K562 (cell line): ENCODE measurements around the gene CAPN5. TPM values are rescaled to one million over a fixed set of nuclear protein-coding genes. Genes with fewer than 3 reads are reported as not detected.

Experiments
- ATAC-seq: fragments of 200-7000 bp; cut with Tn5 transposase; 3 replicates; pipeline ENCODE4 v1.9.1; 2020; ENCODE audit warnings: moderate library complexity
- BruUV-seq: library from RNA; stranded (reverse); fragments of 400-500 nt; replicated peaks from 2 replicates; lab custom pipeline; 2021; lab: Mats Ljungman, UMichigan
- CTCF ChIA-PET: fragments of 300-600 bp; formaldehyde crosslinking; extraction: SDS; loops from one replicate; lab custom pipeline; 2021; ENCODE audit warnings: low intra/inter-chr PET ratio; lab: Yijun Ruan, JAX
- POLR2A ChIA-PET: fragments of 300-600, 350-650 bp; sonication (Branson Sonifier 250); formaldehyde crosslinking; extraction: SDS; loops from one replicate; lab custom pipeline; 2021; ENCODE audit warnings: antibody characterized with exemption, inconsistent platforms; lab: Yijun Ruan, JAX
- DNase-seq, 4 experiments: peaks; one replicate each; pipeline versions ENCODE4 v3.0.0 to v3.0.0-alpha.2; 2011 to 2018; ENCODE audit warnings: low spot score in 3 of 4, mixed read lengths in 3 of 4; ENCODE audit errors: extremely low read depth in 1 of 4
- FAIRE-seq: peaks from 2 replicates; lab custom pipeline; 2011; peaks lifted over from hg19 to GRCh38; lab: Jason Lieb, UNC
- H2AFZ ChIP-seq: 2 replicates; pipeline ENCODE4 v1.6.0; 2011; ENCODE audit warnings: low read depth, low read length, control low read depth, inconsistent platforms
- H3K27ac ChIP-seq: fragments of 200-600 bp; 3 replicates; pipeline ENCODE4 v1.8.0; 2011; ENCODE audit warnings: low read depth, mild to moderate bottlenecking, control low read depth, inconsistent platforms, low read length, moderate library complexity, mixed read lengths; ENCODE audit errors: extremely low read depth
- H3K27me3 ChIP-seq, 2 experiments: fragments of 300-600 bp in 1 of 2; 2 replicates in 1 of 2; 3 replicates in 1 of 2; pipeline versions ENCODE4 v1.6.0 to v1.8.0; 2011; ENCODE audit warnings: inconsistent platforms in 2 of 2, low read length in 2 of 2, mild to moderate bottlenecking in 1 of 2, mixed read lengths in 1 of 2, moderate library complexity in 1 of 2; ENCODE audit not compliant: control insufficient read depth in 2 of 2, insufficient read depth in 2 of 2
- H3K36me3 ChIP-seq: fragments of 300-600 bp; 3 replicates; pipeline ENCODE4 v1.8.0; 2011; ENCODE audit warnings: mild to moderate bottlenecking, low read length, inconsistent platforms; ENCODE audit not compliant: control insufficient read depth, insufficient read depth
- H3K4me1 ChIP-seq, 2 experiments: fragments of 200-600 bp in 1 of 2; replicated peaks in 1 of 2; 2 replicates in 1 of 2; 3 replicates in 1 of 2; pipeline versions ENCODE4 v1.5.1 to v1.8.0; 2011; ENCODE audit warnings: inconsistent platforms in 2 of 2, low read length in 2 of 2, mild to moderate bottlenecking in 1 of 2, mixed read lengths in 1 of 2, moderate library complexity in 1 of 2; ENCODE audit not compliant: control insufficient read depth in 2 of 2, insufficient read depth in 2 of 2
- H3K4me2 ChIP-seq: 2 replicates; pipeline ENCODE4 v1.6.1; 2011; ENCODE audit warnings: low read length, control low read depth, inconsistent platforms, mixed read lengths; ENCODE audit not compliant: insufficient read depth
- H3K4me3 ChIP-seq: fragments of 200-600 bp; sonication (generic), shearing (Covaris generic); 2 replicates; pipeline ENCODE4 v1.5.1; 2016; ENCODE audit warnings: control low read depth, inconsistent platforms
- H3K79me2 ChIP-seq: fragments of 200-600 bp; 3 replicates; pipeline ENCODE4 v1.8.0; 2011; ENCODE audit warnings: low read length, inconsistent platforms; ENCODE audit not compliant: control insufficient read depth, insufficient read depth
- H3K9ac ChIP-seq, 2 experiments: 2 replicates each; pipeline versions ENCODE4 v1.6.0 to v1.6.1; 2011; ENCODE audit warnings: low read depth in 2 of 2, low read length in 2 of 2, control low read depth in 1 of 2, inconsistent platforms in 1 of 2, mild to moderate bottlenecking in 1 of 2, mixed read lengths in 1 of 2; ENCODE audit not compliant: insufficient read depth in 1 of 2
- H3K9me1 ChIP-seq: one replicate; pipeline ENCODE4 v1.6.0; 2011; ENCODE audit warnings: inconsistent platforms, mild to moderate bottlenecking, low read length, moderate library complexity; ENCODE audit not compliant: control insufficient read depth, insufficient read depth
- H3K9me3 ChIP-seq: replicated peaks from 2 replicates; pipeline ENCODE4 v1.5.1; 2011; ENCODE audit warnings: low read depth, low read length, inconsistent platforms; ENCODE audit not compliant: control insufficient read depth, insufficient read depth
- H4K20me1 ChIP-seq: replicated peaks from 2 replicates; pipeline ENCODE4 v1.6.1; 2011; ENCODE audit warnings: low read length, inconsistent platforms, mixed read lengths; ENCODE audit not compliant: control insufficient read depth, insufficient read depth
- NFXL1 ChIP-seq: fragments of 450-650 bp; formaldehyde crosslinking; IDR thresholded peaks from 2 replicates; pipeline ENCODE4 v1.4.0; 2021; ENCODE audit warnings: mild to moderate bottlenecking
- NR1H2 ChIP-seq: sonication (generic); formaldehyde crosslinking; IDR thresholded peaks from 2 replicates; pipeline ENCODE4 v1.4.0; 2020; ENCODE audit warnings: mild to moderate bottlenecking, missing genetic modification reagents
- STAT5B ChIP-seq: fragments of 250-450 bp; sonication (Bioruptor Pico); IDR thresholded peaks from 2 replicates; pipeline ENCODE4 v1.8.0; 2021; ENCODE audit warnings: mild to moderate bottlenecking, inconsistent platforms
- ZBTB33 ChIP-seq: sonication (generic); formaldehyde crosslinking; IDR thresholded peaks from 2 replicates; pipeline ENCODE4 v1.8.1; 2023; ENCODE audit warnings: mild to moderate bottlenecking, missing genetic modification reagents
- WGBS: fragments of 100-300 bp; shearing (Covaris generic); methylation state at CpG from one replicate; pipeline ENCODE4 v1.1.6; 2016; ENCODE audit warnings: low coverage, mixed read lengths; ENCODE audit not compliant: insufficient coverage; ENCODE audit errors: missing lambda C conversion rate; 5-methylcytosine and 5-hydroxymethylcytosine counted together
- in situ Hi-C: fragments of 300-500 bp; cut with MboI; formaldehyde crosslinking; loops from 4 replicates; pipeline ENCODE4 v1.15.0; 2018; ENCODE audit warnings: inconsistent platforms, mixed read lengths
- intact Hi-C: fragments of 100-400 bp; cut with micrococcal nuclease; formaldehyde crosslinking; loops from 2 replicates; pipeline ENCODE4 v1.14.2; 2022
- polyA plus RNA-seq, 8 experiments: library from polyadenylated mRNA; depleted of rRNA in 4 of 8; stranded (reverse) in 5 of 8; unstranded in 3 of 8; fragments of >200 nt; fragmentation: Nextera tagmentation in 2 of 8; fragmentation: Illumina TruSeq in 1 of 8; extraction: Ambion mirVana in 2 of 8; extraction: Trizol in 1 of 8; gene quantifications; 2 replicates each; pipeline versions ENCODE4 v1.2.1 to v1.2.3, GENCODE V29; 2011 to 2014; ENCODE audit warnings: inconsistent platforms in 1 of 8, missing spikeins in 1 of 8
- total RNA-seq, 7 experiments: library from RNA; depleted of rRNA in 6 of 7; stranded (reverse); fragments of >200 nt in 6 of 7; fragmentation: Illumina TruSeq in 2 of 7; extraction: Trizol in 2 of 7; gene quantifications; 2 replicates each; pipeline versions ENCODE4 v1.2.1 to v1.2.3, GENCODE V29; 2011 to 2021; ENCODE audit warnings: low replicate concordance in 1 of 7

The CAPN5 gene
- total and polyA plus RNA-seq, 9 of the 15 experiments (the other 6 are each of a cell fraction or from before 2014, with no cell fraction given), result 0.04 to 0.44 (median 0.14) TPM; not detected in 2

- FAIRE-seq (no peak), ATAC-seq (no peak), DNase-seq (no peak)
- Histone ChIP-seq H3K9me1 (no peaks in the 10 kb centered on the region), H3K79me2 (no peaks in the 10 kb centered on the region), H3K27ac (no peak overlapping the region), H3K4me2 (no peak overlapping the region), H3K36me3 (no peaks in the 10 kb centered on the region), H2AFZ (no peak overlapping the region), H3K4me1 (peaks cover 0 to 7% of the 10 kb centered on the region in 2 experiments; a peak in 3 of 5 replicates), H3K4me3 (no peak overlapping the region), H3K9me3 (0 out of 2 replicates have a peak, but pooled peaks cover 1% of the 10 kb centered on the region), H4K20me1 (no peaks in the 10 kb centered on the region), H3K27me3 (no peaks in the 10 kb centered on the region; a peak in 1 of 5 replicates), H3K9ac (no peak overlapping the region)
- POLR2A ChIA-PET, result no interaction called here
- intact Hi-C loops (no loop called here), in situ Hi-C loops (loop anchor here (10.0 kb wide), 2 partner anchors 144 to 316 kb away; no protein-coding TSS in a partner anchor)
- no TSS peak for BruUV-seq
- 91% methylated on average over 13 of the region's 37 CpGs for WGBS
- TF ChIP-seq ZBTB33, result peak; percentile 88; the same call in 1 of the 2 replicates
- no peak for TF ChIP-seq NFXL1 (CRISPR knock-in tag)
- TF ChIP-seq STAT5B (CRISPR knock-in tag), result no peak
- TF ChIP-seq NR1H2 (CRISPR knock-in tag), result no peak
- CTCF ChIA-PET, result no interaction called here
Observed at GRCh38 chr11:77040401-77040777, 26.4 kb upstream of the CAPN5 start.
